Ectodermal cell (in vitro differentiated cells): ENCODE data around the gene SUMF1.

Experiments
- H3K27ac ChIP-seq: 2 replicates; pipeline ENCODE4 v1.7.0; 2013; ENCODE audit warnings: mild to moderate bottlenecking, low read depth, low read length; ENCODE audit not compliant: insufficient read depth, poor library complexity, severe bottlenecking
- H3K27me3 ChIP-seq: 2 replicates; pipeline ENCODE4 v1.7.0; 2013; ENCODE audit warnings: mild to moderate bottlenecking, low read length; ENCODE audit not compliant: insufficient read depth, control insufficient read depth, poor library complexity, severe bottlenecking
- H3K36me3 ChIP-seq: one replicate; pipeline ENCODE4 v1.7.0; 2013; ENCODE audit warnings: low read length; ENCODE audit not compliant: control insufficient read depth, insufficient read depth
- H3K4me1 ChIP-seq: one replicate; pipeline ENCODE4 v1.7.0; 2013; ENCODE audit warnings: low read length; ENCODE audit not compliant: control insufficient read depth, insufficient read depth
- H3K4me3 ChIP-seq: 2 replicates; pipeline ENCODE4 v1.7.0; 2013; ENCODE audit warnings: low read depth, low read length, control low read depth; ENCODE audit not compliant: insufficient read depth
- H3K9me3 ChIP-seq: 2 replicates; pipeline ENCODE4 v1.7.0; 2013; ENCODE audit warnings: mild to moderate bottlenecking, low read length, moderate library complexity; ENCODE audit not compliant: control insufficient read depth
- WGBS, 2 experiments: methylation state at CpG; one replicate each; pipeline ENCODE4 v1.1.7; 2013; ENCODE audit warnings: missing lambda C conversion rate in 2 of 2; 5-methylcytosine and 5-hydroxymethylcytosine counted together

The SUMF1 gene

GRCh38 chr3:4438296-4438695 is 28.8 kb downstream of the SUMF1 start:
- 80 to 100% methylated on average over 1 of the region's 1 CpG for WGBS, 2 experiments
- H3K27me3 ChIP-seq = no peaks in the 10 kb centered on the region
- H3K4me1 ChIP-seq = no peaks in the 10 kb centered on the region
- no peak overlapping the region for H3K27ac ChIP-seq
- no peak overlapping the region for H3K4me3 ChIP-seq
- H3K36me3 ChIP-seq = no peaks in the 10 kb centered on the region
- no peaks in the 10 kb centered on the region for H3K9me3 ChIP-seq

DNA sequence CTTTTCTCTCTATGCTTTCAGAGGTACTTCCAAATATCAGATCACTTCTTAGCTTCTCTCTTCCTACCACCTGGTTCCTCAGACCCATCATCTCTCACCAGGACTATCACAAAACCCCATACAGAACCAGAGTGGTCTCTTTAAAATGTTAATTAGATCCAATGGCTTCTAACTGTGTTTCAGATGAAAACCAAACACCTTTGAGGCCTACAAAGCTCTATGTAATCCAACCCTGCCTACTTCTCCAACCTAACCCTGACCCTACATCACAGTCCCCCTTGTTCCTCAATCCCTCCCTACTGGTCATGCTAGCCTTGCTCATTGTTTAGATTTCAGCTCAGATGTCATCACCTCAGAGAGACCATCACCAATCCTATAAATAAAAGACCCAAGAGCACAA is 34.8 kb downstream of the SUMF1 start:
- Histone ChIP-seq H3K27me3 (no peaks in the 10 kb centered on the region), H3K4me3 (no peak overlapping the region), H3K9me3 (no peaks in the 10 kb centered on the region), H3K4me1 (no peaks in the 10 kb centered on the region), H3K27ac (no peak overlapping the region), H3K36me3 (no peaks in the 10 kb centered on the region)

- Histone ChIP-seq H3K4me1 (no peaks in the 10 kb centered on the region), H3K27me3 (no peaks in the 10 kb centered on the region), H3K4me3 (no peak overlapping the region), H3K27ac (no peak overlapping the region), H3K9me3 (no peaks in the 10 kb centered on the region), H3K36me3 (no peaks in the 10 kb centered on the region)
- WGBS, 2 experiments = 90% methylated on average over 5 to 6 of the region's 6 CpGs
Observed at GRCh38 chr3:4429648-4430350, 37.3 kb downstream of the SUMF1 start.

DNA sequence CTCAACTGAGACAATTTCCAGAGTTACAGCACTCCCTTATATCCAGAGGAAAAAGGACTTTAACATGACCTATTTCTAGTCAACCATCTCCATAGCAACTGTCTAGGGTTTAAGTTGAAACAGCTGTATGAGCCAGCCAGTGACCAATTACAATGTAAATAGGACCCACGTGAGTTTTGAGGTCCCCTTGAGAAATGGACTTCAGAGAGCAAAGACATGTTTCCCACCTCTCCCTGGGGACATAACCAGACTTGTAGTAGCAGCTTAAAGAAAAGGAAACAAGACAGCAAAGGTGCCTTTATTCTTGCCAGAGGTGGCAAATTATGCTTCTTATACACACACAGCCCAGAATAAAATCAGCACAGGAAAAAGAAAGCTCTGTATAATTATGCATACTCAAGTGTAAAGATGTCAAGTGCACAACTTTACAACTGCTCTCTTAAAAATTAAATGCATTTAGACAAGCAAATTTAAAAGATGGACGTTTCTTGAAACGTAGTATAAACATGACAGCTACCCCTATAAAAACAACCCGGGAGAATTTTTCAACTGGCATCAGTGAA is 40.2 kb downstream of the SUMF1 start:
- 75 to 82% methylated on average over 4 of the region's 4 CpGs for WGBS, 2 experiments
- H3K4me1 ChIP-seq = no peaks in the 10 kb centered on the region
- no peaks in the 10 kb centered on the region for H3K36me3 ChIP-seq
- H3K9me3 ChIP-seq = no peaks in the 10 kb centered on the region
- no peak overlapping the region for H3K4me3 ChIP-seq
- no peak overlapping the region for H3K27ac ChIP-seq
- no peaks in the 10 kb centered on the region for H3K27me3 ChIP-seq

GRCh38 chr3:4426261-4426781 is 40.7 kb downstream of the SUMF1 start:
- Histone ChIP-seq H3K27ac (no peak overlapping the region), H3K9me3 (no peaks in the 10 kb centered on the region), H3K4me3 (no peak overlapping the region), H3K4me1 (no peaks in the 10 kb centered on the region), H3K27me3 (no peaks in the 10 kb centered on the region), H3K36me3 (no peaks in the 10 kb centered on the region)
- WGBS, 2 experiments = 89 to 90% methylated on average over 3 of the region's 3 CpGs

DNA sequence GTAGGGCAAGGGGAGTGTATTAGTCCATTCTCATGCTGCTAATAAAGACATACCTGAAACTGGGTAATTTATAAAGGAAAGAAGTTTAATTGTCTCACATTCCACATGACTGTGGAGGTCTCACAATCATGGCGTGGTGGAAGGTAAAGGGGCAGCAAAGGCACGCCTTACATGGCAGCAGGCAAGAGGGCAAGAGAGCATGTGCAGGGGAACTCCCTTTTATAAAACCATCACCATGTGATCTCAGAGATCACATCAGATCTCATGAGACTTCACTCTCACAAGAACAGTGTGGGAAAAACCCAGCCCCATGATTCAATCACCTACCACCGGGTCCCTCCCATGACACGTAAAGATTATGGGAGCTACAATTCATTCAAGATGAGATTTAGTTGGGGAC is 41.4 kb downstream of the SUMF1 start:
- Histone ChIP-seq H3K27ac (no peak overlapping the region), H3K36me3 (no peaks in the 10 kb centered on the region), H3K4me1 (no peaks in the 10 kb centered on the region), H3K27me3 (no peaks in the 10 kb centered on the region), H3K4me3 (no peak overlapping the region), H3K9me3 (no peaks in the 10 kb centered on the region)
- 84 to 85% methylated on average over 4 of the region's 4 CpGs for WGBS, 2 experiments

DNA sequence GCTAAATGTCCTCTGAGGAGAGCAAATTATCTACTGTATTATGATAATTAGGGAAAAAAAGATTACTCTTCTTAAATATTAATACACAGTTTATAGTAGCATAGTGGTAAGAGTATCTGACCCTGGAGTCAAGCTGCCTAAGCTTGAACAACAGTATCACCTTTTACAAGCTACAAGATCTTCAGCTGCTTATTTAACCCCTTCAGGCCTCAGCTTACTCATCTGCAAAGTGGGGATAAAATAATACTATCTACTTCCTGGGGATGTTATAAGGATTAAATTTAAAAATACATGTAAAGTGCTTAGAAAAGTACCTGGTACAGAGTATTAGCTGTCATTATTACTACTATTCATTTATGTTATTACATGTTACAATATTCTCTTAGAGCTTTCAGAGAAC is 42.0 kb downstream of the SUMF1 start:
- H3K4me1 ChIP-seq = no peaks in the 10 kb centered on the region
- no peak overlapping the region for H3K27ac ChIP-seq
- H3K9me3 ChIP-seq = no peaks in the 10 kb centered on the region
- H3K36me3 ChIP-seq = no peaks in the 10 kb centered on the region
- H3K27me3 ChIP-seq = no peaks in the 10 kb centered on the region
- H3K4me3 ChIP-seq = no peak overlapping the region

DNA sequence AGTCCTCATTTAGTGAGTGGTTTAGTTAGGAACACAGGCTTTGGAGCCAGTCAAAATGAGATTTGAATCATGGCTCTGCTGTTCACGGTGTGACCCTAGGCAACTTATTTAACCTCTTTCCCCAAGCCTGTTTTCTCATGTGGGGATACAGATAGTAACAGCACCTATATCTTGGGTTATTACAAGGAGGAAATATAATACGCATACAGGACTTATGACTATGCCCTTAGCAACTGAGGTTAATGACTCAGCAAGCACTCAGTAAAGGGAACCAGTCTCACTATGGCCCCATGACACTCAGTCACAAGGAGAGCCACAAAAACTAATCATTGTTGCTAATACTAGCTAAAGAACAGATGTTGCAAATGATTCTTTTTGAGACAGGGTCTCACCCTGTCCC is 45.9 kb downstream of the SUMF1 start:
- 96 to 100% methylated on average over 2 of the region's 2 CpGs for WGBS, 2 experiments
- H3K4me1 ChIP-seq = no peaks in the 10 kb centered on the region
- H3K27ac ChIP-seq = no peak overlapping the region
- no peaks in the 10 kb centered on the region for H3K9me3 ChIP-seq
- H3K27me3 ChIP-seq = no peaks in the 10 kb centered on the region
- H3K4me3 ChIP-seq = no peak overlapping the region
- no peaks in the 10 kb centered on the region for H3K36me3 ChIP-seq

GRCh38 chr3:4419920-4420319 is 47.1 kb downstream of the SUMF1 start:
- Histone ChIP-seq H3K27ac (no peak overlapping the region), H3K27me3 (no peaks in the 10 kb centered on the region), H3K9me3 (no peaks in the 10 kb centered on the region), H3K36me3 (no peaks in the 10 kb centered on the region), H3K4me1 (no peaks in the 10 kb centered on the region), H3K4me3 (no peak overlapping the region)
- 83 to 97% methylated on average over 1 of the region's 1 CpG for WGBS, 2 experiments

DNA sequence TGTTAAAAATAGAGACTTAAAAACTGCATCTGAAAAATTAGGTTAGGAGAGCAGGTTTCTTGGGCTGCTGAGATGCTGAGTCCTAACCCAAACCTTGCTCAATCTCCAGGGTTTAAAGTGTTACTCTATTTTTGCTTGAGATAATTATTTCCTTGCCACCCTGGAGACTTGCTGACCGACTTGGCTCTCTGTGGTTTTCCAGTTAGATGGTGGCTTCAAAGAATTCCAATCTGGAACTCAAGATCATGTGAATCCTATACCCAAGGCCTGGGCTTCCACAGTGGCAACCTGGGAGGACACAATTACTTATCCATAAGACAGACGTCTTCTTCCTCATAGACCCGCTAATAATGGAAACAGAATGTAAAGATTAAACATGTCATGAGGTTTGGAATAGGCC is 47.7 kb downstream of the SUMF1 start:
- H3K9me3 ChIP-seq = no peaks in the 10 kb centered on the region
- H3K27me3 ChIP-seq = no peaks in the 10 kb centered on the region
- WGBS, 2 experiments = 93 to 98% methylated on average over 3 of the region's 3 CpGs
- H3K4me1 ChIP-seq = no peaks in the 10 kb centered on the region
- H3K27ac ChIP-seq = no peak overlapping the region
- H3K36me3 ChIP-seq = no peaks in the 10 kb centered on the region
- H3K4me3 ChIP-seq = no peak overlapping the region
